Colonic mucosa (tissue), 4 donors: ENCODE data around the gene TRIM61. TPM values are rescaled to one million over a fixed set of nuclear protein-coding genes. Genes with fewer than 3 reads are reported as not detected.
"Not testable (repeated sequence)": the region's sequence is repeated elsewhere in the genome, so short reads cannot be mapped to it uniquely, and the experiment has no call there.

ENCODE experiments used
- DNase-seq: peaks from one replicate; pipeline ENCODE4 v3.0.0-alpha.2; 2020
- H3K27ac ChIP-seq: fragments of 200-600 bp; one replicate; pipeline ENCODE4 v1.8.0; 2021
- H3K27me3 ChIP-seq: fragments of 200-600 bp; one replicate; pipeline ENCODE4 v1.8.0; 2021
- H3K36me3 ChIP-seq: fragments of 200-600 bp; one replicate; pipeline ENCODE4 v1.8.0; 2021
- H3K4me1 ChIP-seq: fragments of 200-600 bp; one replicate; pipeline ENCODE4 v1.8.0; 2021; ENCODE audit warnings: mild to moderate bottlenecking
- H3K4me3 ChIP-seq: fragments of 200-600 bp; one replicate; pipeline ENCODE4 v1.8.0; 2021
- H3K9ac ChIP-seq, 2 donors: one replicate each; pipeline ENCODE4 v1.7.0; 2013; ENCODE audit warnings: control low read depth in 2 of 2, low read depth in 2 of 2, low read length in 2 of 2
- H3K9me3 ChIP-seq: fragments of 200-600 bp; one replicate; pipeline ENCODE4 v1.8.0; 2021
- intact Hi-C: fragments of 100-400 bp; cut with DNase I; formaldehyde crosslinking; loops from one replicate; pipeline ENCODE4 v1.14.1; 2022
- total RNA-seq, 2 donors: library from RNA; stranded (reverse); fragmentation: NEBNext Ultra II Directional in 1 of 2; extraction: Animal tissue kit (Norgen Biotek cat#: 25700) in 1 of 2; gene quantifications; one replicate each; pipeline ENCODE4 v1.2.1, GENCODE V29; 2021
- TF ChIP-seq, protein P1 (sequence below): fragments of 200-600 bp; IDR thresholded peaks from one replicate; pipeline ENCODE4 v1.8.0; 2022; ENCODE audit warnings: antibody characterized with exemption, mild to moderate bottlenecking
- donor health status: healthy.
- donor health status: DM: no; HTN: no; CAD: no.
- donor health status: DM: no; HTN: no; CAD: no.

TRIM61 gene
- total RNA-seq, 2 donors from 2014 or later, result 0.49 TPM; not detected in 1

DNA sequence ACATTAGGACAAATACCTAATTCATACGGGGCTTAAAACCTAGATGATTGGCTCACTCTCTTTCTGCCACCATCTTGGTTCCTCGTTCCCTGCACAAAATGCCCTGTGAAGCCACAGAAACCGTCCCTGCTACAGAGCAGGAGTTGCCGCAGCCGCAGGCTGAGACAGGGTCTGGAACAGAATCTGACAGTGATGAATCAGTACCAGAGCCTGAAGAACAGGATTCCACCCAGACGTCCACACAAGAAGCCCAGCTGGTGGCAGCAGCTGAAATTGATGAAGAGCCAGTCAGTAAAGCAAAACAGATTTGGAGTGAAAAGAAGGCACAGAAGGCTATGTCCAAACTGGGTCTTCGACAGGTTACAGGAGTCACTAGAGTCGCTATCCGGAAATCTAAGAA is 34.3 kb downstream of the TRIM61 start:
- Histone ChIP-seq H3K27me3 (no peaks in the 10 kb centered on the region), H3K36me3 (no peaks in the 10 kb centered on the region), H3K9me3 (no peaks in the 10 kb centered on the region), H3K4me1 (no peaks in the 10 kb centered on the region), H3K4me3 (no peak overlapping the region), H3K9ac (no peak overlapping the region), H3K27ac (no peak overlapping the region)
- intact Hi-C loops, result no loop called here
- TF ChIP-seq, protein P1, sequence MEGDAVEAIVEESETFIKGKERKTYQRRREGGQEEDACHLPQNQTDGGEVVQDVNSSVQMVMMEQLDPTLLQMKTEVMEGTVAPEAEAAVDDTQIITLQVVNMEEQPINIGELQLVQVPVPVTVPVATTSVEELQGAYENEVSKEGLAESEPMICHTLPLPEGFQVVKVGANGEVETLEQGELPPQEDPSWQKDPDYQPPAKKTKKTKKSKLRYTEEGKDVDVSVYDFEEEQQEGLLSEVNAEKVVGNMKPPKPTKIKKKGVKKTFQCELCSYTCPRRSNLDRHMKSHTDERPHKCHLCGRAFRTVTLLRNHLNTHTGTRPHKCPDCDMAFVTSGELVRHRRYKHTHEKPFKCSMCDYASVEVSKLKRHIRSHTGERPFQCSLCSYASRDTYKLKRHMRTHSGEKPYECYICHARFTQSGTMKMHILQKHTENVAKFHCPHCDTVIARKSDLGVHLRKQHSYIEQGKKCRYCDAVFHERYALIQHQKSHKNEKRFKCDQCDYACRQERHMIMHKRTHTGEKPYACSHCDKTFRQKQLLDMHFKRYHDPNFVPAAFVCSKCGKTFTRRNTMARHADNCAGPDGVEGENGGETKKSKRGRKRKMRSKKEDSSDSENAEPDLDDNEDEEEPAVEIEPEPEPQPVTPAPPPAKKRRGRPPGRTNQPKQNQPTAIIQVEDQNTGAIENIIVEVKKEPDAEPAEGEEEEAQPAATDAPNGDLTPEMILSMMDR, result no peak
- DNase-seq, result no peak

DNA sequence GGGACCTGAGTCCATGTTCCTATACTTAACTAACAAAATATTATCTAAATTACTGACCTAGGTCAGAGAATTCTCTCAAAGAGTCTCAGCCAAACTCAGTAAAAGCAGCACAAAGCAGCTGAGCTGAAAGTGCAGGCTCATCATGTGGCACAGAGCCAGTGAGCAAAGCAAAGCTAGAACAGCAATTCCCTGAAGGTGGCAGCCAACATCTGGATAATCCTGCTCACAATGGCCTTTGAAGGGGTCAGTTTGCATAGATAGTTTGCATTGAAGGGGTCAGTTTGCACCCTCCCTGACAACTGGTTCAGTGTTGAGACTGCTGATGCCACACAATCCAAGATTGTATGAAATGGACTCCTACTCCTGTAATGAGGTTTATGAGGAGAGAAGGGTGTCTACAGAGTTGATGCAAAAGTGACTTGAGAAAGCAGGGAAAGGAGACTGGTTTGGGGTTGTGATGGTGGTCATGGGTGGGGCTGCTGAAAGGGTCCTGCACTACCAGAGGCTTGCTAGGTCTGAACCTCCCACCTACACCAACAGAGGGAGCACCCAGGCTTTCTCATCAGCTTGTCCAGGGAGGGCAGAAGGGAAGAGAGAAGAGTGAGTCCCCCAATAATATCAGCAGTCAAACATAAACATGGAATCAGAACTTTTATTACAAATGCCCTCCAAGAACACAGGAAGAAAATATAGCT is 39.7 kb downstream of the TRIM61 start:
- no peak overlapping the region for H3K27ac ChIP-seq
- H3K36me3 ChIP-seq, result no peaks in the 10 kb centered on the region
- H3K9me3 ChIP-seq, result no peaks in the 10 kb centered on the region
- DNase-seq, result no peak
- H3K4me1 ChIP-seq, result no peaks in the 10 kb centered on the region
- no peaks in the 10 kb centered on the region for H3K27me3 ChIP-seq
- intact Hi-C loops, result no loop called here
- H3K4me3 ChIP-seq, result no peak overlapping the region
- TF ChIP-seq, protein P1, result no peak
- H3K9ac ChIP-seq, result no peak overlapping the region

DNA sequence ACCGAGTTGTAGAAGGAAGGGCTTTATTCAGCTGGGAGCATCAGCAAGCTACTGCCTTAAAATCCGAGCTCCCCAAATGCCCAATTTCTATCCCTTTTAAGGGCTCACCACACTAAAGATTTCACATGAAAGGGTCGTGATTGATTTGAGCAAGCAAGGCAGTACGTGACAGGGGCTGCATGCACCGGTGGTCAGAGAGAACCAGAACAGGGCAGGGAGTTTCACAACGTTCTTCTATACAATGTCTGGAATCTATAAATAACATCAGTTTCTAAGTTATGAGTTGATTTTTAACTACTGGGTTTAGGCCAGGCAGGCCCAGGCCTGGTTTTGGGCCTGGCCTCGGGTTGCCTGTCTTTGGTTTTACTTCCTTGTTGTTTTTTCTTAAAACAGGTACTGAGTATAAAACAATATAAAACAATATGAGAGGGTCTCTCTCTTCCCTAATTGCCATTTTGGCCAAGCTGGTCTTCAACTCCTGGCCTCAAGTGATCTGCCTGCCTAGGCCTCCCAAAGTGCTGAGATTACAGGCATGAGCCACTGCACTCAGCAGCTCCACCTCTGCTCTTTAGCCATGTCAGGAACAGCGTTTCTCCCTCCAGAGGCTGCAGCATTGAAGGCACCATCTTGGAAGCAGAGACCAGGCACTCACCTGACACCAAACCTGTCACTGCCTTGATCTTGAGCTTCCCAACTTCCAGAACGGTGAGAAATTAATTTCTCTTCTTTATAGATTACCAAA is 41.4 kb downstream of the TRIM61 start:
- H3K4me3 ChIP-seq, intact Hi-C loops, H3K9ac ChIP-seq, DNase-seq, H3K36me3 ChIP-seq, H3K4me1 ChIP-seq, H3K27ac ChIP-seq, H3K27me3 ChIP-seq, H3K9me3 ChIP-seq: not testable (repeated sequence)

DNA sequence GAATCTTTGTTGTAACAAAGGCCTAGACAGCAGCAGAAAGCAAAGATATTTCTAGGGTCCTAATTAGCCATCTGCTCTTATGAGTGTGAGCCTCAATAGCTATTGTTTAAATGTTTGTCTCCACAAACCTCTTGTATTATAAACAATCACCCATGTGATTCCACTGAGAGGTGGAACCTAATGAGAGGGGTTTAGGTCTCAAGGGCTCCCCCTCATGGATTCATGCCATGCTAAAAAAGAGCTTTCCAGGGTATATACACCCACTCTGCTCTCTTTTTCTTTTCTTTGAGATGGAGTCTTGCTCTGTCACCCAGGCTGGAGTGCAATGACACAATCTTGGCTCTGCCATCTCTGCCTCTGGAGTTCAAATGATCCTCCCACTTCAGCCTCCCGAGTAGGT is 42.1 kb downstream of the TRIM61 start:
- H3K4me1 ChIP-seq, result no peaks in the 10 kb centered on the region
- H3K9ac ChIP-seq, result no peak overlapping the region
- TF ChIP-seq, protein P1, result no peak
- no peaks in the 10 kb centered on the region for H3K27me3 ChIP-seq
- H3K4me3 ChIP-seq, result no peak overlapping the region
- no peaks in the 10 kb centered on the region for H3K9me3 ChIP-seq
- no peaks in the 10 kb centered on the region for H3K36me3 ChIP-seq
- DNase-seq, result no peak
- intact Hi-C loops, result no loop called here
- H3K27ac ChIP-seq, result no peak overlapping the region

DNA sequence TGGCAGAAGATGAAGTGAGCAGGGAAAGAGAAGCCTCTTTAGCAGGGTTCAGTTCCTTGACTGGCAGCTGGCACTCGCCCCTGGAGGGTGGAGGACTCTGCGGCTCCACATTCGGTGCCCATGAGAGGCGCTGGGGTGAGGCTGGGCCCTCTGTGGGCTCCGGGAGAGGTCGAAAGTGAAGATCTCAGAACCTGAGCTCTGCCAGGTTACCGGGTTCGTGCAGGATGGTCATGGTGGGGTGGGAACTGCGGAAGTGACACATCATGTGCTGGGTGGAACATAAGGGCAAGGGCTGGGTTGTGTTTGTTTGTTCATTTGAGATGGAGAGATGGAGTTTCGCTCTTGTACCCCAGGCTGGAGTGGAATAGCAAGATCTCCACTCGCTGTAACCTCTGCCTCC is 44.2 kb downstream of the TRIM61 start:
- Histone ChIP-seq H3K4me3 (no peak overlapping the region), H3K27ac (no peak overlapping the region), H3K4me1 (no peaks in the 10 kb centered on the region), H3K9me3 (no peaks in the 10 kb centered on the region), H3K36me3 (no peaks in the 10 kb centered on the region), H3K27me3 (no peaks in the 10 kb centered on the region), H3K9ac (no peak overlapping the region)
- TF ChIP-seq, protein P1, result no peak
- DNase-seq, result no peak
- intact Hi-C loops, result no loop called here
